Measurements from ENCODE around the gene NKX1-2.
A peak's percentile ranks its signal among the peaks of the same experiment; 100 is the strongest.

Gene NKX1-2

DNA sequence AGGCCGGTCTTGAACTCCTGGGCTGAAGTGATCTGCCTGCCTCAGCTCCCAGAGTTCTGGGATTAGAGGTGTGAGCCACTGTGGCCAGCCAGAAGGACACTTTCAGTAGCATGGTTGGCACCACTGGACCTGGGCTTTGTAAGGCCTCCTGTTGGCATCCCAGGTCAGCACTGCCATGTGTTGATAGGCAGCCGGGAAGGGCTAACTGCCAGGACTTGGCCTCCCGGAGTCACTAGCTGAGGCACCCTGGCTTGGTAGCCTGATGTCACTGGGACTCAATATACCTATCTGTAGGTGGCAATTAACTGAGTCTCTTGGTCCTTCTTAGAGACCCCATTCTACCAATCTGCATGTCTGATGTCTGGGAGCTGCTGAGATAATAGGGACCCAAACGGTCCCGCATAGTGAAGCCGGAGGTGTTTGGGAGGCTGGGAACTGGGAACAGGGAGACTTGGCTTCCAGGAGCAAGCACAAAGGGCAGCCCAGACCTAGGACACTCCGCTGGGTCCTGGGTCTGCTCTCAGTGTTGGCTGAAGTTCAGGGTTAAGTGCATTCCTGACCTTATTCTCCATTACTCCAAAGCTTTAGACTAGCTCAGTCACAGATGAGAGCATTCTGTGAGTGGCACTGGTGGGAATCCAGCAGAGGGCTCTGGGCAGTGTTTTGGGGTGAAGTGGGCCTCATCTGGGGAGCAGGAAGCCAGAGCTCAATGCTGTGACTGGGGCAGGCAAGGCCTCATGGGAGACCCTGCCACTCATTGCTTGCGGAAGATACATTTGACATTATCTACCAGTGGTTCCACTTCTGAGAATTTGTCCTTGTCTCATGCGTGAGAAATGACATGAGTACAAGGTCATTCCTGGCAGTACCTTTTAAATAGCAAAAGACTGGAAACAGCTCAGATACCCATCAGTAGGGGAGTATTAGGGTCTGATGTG is 14.5 kb upstream of the NKX1-2 start:
- TF ChIP-seq, protein P1, sequence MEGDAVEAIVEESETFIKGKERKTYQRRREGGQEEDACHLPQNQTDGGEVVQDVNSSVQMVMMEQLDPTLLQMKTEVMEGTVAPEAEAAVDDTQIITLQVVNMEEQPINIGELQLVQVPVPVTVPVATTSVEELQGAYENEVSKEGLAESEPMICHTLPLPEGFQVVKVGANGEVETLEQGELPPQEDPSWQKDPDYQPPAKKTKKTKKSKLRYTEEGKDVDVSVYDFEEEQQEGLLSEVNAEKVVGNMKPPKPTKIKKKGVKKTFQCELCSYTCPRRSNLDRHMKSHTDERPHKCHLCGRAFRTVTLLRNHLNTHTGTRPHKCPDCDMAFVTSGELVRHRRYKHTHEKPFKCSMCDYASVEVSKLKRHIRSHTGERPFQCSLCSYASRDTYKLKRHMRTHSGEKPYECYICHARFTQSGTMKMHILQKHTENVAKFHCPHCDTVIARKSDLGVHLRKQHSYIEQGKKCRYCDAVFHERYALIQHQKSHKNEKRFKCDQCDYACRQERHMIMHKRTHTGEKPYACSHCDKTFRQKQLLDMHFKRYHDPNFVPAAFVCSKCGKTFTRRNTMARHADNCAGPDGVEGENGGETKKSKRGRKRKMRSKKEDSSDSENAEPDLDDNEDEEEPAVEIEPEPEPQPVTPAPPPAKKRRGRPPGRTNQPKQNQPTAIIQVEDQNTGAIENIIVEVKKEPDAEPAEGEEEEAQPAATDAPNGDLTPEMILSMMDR (IDR thresholded peaks at IDR 0.05; ENCODE audit: low read depth, low read length): no peak
- TF ChIP-seq POLR2A (IDR thresholded peaks at IDR 0.05; ENCODE audit: extremely low read depth, insufficient read length): no peak
- TF ChIP-seq MYC (IDR thresholded peaks at IDR 0.05; ENCODE audit: low read depth, low read length): no peak
- TF ChIP-seq, protein P2, sequence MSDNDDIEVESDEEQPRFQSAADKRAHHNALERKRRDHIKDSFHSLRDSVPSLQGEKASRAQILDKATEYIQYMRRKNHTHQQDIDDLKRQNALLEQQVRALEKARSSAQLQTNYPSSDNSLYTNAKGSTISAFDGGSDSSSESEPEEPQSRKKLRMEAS (IDR thresholded peaks at IDR 0.05; ENCODE audit: low read depth, low read length): no peak
- no peak for DNase-seq (ENCODE audit: low read depth)
- no peak overlapping the region for H3K4me3 ChIP-seq (ENCODE audit: low read depth, low read length)

DNA sequence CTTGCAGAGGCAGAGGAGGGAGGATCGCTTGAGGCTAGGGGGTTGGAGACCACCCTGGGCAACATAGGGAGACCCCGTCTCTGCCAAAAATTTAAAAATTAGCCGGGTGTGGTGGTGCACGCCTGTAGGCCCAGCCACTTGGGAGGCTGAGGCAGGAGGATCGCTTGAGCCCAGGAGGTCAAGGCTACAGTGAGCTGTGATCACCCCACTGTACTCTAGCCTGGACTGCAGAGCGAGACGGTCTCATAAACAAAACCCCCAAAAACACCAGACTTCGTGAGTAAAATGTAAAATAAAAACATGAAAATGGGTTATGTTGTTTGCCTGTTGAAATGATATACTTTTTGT is 12.5 kb upstream of the NKX1-2 start:
- no peak for TF ChIP-seq POLR2A (IDR thresholded peaks at IDR 0.05; ENCODE audit: extremely low read depth, insufficient read length)
- TF ChIP-seq MYC (IDR thresholded peaks at IDR 0.05; ENCODE audit: low read depth, low read length): no peak
- TF ChIP-seq, protein P1 (IDR thresholded peaks at IDR 0.05; ENCODE audit: low read depth, low read length): no peak
- TF ChIP-seq, protein P2 (IDR thresholded peaks at IDR 0.05; ENCODE audit: low read depth, low read length): no peak
- peak overlapping the region; percentile 74 for H3K4me3 ChIP-seq (ENCODE audit: low read depth, low read length)
- DNase-seq (ENCODE audit: low read depth): no peak

DNA sequence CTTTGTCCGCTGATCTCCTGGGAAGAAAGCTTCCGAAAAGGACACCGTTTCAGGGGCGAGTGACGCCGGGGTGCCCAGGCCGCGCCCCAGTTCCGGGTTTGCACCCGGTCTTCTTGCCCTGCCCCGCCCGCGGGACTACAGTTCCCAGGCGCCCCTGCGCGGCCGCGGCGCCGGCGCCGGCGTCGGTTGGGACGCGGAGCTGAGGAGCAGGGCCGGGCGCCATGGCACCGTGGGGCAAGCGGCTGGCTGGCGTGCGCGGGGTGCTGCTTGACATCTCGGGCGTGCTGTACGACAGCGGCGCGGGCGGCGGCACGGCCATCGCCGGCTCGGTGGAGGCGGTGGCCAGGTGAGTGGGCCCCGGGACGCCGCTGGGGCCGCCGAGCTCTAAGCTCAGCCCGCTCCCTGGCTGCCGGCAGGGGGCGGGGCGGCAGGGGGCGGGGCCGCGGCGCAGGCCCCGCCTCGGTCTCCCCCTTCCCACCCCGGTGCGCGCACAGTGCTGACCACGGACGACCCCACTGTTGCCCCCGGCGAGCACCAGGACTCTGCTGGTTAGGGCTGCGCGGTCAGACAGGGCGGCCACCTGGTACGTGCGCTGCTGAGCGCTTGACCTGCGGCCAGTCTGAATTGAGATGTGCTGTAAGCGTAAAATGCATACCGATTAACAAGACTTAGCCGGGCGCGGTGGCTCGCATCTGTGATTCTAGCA is 12.0 kb upstream of the NKX1-2 start, which contains the start of gene LHPP:
TSS of gene LHPP (plus strand) at position 182 of the 706 bp plus-strand sequence. CDS start at position 222, 40 bp downstream.
- DNase-seq (ENCODE audit: low read depth): peak; percentile 91
- TF ChIP-seq POLR2A (IDR thresholded peaks at IDR 0.05; ENCODE audit: extremely low read depth, insufficient read length) (peak; percentile 55), MYC (IDR thresholded peaks at IDR 0.05; ENCODE audit: low read depth, low read length) (peak; percentile 58; the same call in 1 of the 2 replicates)
- TF ChIP-seq, protein P1 (IDR thresholded peaks at IDR 0.05; ENCODE audit: low read depth, low read length): no peak
- TF ChIP-seq, protein P2 (IDR thresholded peaks at IDR 0.05; ENCODE audit: low read depth, low read length): peak; percentile 20; the same call in 1 of the 2 replicates
- peak within 1 kb of the TSS; percentile 74 for H3K4me3 ChIP-seq (ENCODE audit: low read depth, low read length)

DNA sequence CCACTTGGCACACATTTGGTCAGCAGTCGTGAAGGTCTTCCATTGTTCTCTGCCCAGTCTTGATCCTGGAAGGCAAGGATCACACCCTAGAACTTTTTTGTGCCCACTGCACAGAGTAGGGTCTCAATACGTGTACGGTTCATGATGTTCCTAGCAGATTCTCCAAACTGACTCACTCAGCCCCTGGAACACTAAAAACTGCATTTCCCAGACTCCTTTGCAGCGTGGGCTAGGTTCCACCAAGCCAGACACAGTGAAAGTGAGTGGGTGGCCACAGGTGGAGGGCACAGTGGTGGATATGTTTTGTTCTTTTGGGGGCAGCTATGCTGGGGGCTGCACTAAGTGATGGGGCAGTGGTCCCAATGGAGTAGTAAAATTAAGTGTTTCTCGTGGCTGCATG is 10.3 kb upstream of the NKX1-2 start:
- H3K4me3 ChIP-seq (ENCODE audit: low read depth, low read length): no peak overlapping the region
- DNase-seq (ENCODE audit: low read depth): no peak
- TF ChIP-seq MYC (IDR thresholded peaks at IDR 0.05; ENCODE audit: low read depth, low read length): no peak
- TF ChIP-seq, protein P1 (IDR thresholded peaks at IDR 0.05; ENCODE audit: low read depth, low read length): no peak
- TF ChIP-seq, protein P2 (IDR thresholded peaks at IDR 0.05; ENCODE audit: low read depth, low read length): no peak
- no peak for TF ChIP-seq POLR2A (IDR thresholded peaks at IDR 0.05; ENCODE audit: extremely low read depth, insufficient read length)

DNA sequence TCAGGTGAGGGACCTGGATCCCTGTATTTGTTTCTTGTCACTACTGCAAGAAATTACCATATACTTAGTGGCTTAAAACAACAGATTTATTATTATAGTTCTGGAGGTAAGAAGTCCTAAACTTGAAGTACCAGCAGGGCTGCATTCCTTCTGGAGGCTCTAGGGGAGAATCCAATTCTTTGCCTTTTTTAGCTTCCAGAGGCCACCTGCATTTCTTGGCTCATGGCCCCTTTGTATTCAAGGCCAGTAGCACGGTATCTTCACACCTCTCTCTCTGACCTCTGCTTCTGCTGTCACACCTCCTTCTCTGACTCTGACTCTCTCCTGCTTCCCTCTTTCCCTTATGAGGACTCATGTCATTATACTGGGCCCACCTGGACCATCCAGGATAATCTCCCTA is 9.6 kb upstream of the NKX1-2 start:
- no peak for DNase-seq (ENCODE audit: low read depth)
- TF ChIP-seq, protein P1 (IDR thresholded peaks at IDR 0.05; ENCODE audit: low read depth, low read length): no peak
- TF ChIP-seq MYC (IDR thresholded peaks at IDR 0.05; ENCODE audit: low read depth, low read length) (no peak), POLR2A (IDR thresholded peaks at IDR 0.05; ENCODE audit: extremely low read depth, insufficient read length) (no peak)
- TF ChIP-seq, protein P2 (IDR thresholded peaks at IDR 0.05; ENCODE audit: low read depth, low read length): no peak
- H3K4me3 ChIP-seq (ENCODE audit: low read depth, low read length): no peak overlapping the region
